ENCODE results near the gene TMIE.

DNA sequence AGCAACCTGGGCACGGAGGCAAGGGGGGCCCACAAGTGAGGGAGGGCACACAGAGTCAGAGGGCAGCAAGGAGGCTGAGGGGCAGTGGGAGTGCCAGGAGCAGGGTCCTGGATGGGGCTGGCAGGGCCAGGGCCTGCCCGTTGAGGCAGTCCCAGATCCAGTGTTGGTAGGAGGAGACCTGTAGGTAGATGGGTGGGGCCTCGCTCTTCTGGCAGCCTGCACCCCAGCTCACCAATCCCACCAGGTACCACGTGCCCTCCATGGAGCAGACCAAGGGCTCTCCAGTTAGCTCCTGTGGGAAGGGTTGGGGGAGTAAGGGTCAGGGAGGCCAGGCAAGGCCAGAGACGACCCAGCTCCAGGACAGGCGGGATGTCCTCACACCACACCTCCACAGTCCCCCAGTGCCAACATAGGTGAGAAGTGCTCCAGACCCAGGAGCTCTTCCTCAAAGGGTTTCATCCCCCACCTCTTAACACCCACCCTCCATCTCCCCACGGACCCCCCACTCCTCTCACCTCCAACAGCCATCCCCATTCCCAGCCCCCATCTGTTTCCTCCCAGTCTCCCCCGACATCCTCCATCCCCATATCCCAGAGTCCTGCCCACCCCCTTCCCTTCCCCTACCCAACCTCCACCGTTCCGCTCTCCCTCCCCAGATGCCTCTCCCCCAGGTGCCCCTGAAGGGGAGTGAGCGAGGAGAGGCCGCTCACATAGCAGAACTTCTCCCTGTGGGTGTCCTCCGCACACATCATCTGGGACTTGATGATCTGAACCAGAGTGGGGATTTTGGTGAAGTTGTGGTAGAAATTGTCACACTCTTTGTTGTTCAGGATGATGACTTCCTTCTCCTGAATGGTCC lies 11.2 kb downstream of the TMIE start:
- TF ChIP-seq, protein P1, sequence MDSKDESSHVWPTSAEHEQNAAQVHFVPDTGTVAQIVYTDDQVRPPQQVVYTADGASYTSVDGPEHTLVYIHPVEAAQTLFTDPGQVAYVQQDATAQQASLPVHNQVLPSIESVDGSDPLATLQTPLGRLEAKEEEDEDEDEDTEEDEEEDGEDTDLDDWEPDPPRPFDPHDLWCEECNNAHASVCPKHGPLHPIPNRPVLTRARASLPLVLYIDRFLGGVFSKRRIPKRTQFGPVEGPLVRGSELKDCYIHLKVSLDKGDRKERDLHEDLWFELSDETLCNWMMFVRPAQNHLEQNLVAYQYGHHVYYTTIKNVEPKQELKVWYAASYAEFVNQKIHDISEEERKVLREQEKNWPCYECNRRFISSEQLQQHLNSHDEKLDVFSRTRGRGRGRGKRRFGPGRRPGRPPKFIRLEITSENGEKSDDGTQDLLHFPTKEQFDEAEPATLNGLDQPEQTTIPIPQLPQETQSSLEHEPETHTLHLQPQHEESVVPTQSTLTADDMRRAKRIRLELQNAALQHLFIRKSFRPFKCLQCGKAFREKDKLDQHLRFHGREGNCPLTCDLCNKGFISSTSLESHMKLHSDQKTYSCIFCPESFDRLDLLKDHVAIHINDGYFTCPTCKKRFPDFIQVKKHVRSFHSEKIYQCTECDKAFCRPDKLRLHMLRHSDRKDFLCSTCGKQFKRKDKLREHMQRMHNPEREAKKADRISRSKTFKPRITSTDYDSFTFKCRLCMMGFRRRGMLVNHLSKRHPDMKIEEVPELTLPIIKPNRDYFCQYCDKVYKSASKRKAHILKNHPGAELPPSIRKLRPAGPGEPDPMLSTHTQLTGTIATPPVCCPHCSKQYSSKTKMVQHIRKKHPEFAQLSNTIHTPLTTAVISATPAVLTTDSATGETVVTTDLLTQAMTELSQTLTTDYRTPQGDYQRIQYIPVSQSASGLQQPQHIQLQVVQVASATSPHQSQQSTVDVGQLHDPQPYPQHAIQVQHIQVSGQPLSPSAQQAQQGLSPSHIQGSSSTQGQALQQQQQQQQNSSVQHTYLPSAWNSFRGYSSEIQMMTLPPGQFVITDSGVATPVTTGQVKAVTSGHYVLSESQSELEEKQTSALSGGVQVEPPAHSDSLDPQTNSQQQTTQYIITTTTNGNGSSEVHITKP (IDR thresholded peaks at IDR 0.05; ENCODE audit: partially characterized antibody), result no peak
- TF ChIP-seq SMARCE1 (IDR thresholded peaks at IDR 0.05) (no peak), CBX5 (IDR thresholded peaks at IDR 0.05; ENCODE audit: borderline replicate concordance, low read depth) (no peak), CBX8 (IDR thresholded peaks at IDR 0.05; ENCODE audit: borderline replicate concordance, extremely low read depth, low read depth, low read length, poor library complexity, severe bottlenecking) (no peak), ZNF77 (CRISPR knock-in tag; IDR thresholded peaks at IDR 0.05) (no peak), MAX (CRISPR knock-in tag; IDR thresholded peaks at IDR 0.05) (no peak), PHB (CRISPR knock-in tag; IDR thresholded peaks at IDR 0.05) (no peak), ARID1B (IDR thresholded peaks at IDR 0.05) (no peak)
- TF ChIP-seq, protein P2, sequence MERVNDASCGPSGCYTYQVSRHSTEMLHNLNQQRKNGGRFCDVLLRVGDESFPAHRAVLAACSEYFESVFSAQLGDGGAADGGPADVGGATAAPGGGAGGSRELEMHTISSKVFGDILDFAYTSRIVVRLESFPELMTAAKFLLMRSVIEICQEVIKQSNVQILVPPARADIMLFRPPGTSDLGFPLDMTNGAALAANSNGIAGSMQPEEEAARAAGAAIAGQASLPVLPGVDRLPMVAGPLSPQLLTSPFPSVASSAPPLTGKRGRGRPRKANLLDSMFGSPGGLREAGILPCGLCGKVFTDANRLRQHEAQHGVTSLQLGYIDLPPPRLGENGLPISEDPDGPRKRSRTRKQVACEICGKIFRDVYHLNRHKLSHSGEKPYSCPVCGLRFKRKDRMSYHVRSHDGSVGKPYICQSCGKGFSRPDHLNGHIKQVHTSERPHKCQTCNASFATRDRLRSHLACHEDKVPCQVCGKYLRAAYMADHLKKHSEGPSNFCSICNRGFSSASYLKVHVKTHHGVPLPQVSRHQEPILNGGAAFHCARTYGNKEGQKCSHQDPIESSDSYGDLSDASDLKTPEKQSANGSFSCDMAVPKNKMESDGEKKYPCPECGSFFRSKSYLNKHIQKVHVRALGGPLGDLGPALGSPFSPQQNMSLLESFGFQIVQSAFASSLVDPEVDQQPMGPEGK (CRISPR knock-in tag; IDR thresholded peaks at IDR 0.05; ENCODE audit: borderline replicate concordance), result no peak
- TF ChIP-seq, protein P3, sequence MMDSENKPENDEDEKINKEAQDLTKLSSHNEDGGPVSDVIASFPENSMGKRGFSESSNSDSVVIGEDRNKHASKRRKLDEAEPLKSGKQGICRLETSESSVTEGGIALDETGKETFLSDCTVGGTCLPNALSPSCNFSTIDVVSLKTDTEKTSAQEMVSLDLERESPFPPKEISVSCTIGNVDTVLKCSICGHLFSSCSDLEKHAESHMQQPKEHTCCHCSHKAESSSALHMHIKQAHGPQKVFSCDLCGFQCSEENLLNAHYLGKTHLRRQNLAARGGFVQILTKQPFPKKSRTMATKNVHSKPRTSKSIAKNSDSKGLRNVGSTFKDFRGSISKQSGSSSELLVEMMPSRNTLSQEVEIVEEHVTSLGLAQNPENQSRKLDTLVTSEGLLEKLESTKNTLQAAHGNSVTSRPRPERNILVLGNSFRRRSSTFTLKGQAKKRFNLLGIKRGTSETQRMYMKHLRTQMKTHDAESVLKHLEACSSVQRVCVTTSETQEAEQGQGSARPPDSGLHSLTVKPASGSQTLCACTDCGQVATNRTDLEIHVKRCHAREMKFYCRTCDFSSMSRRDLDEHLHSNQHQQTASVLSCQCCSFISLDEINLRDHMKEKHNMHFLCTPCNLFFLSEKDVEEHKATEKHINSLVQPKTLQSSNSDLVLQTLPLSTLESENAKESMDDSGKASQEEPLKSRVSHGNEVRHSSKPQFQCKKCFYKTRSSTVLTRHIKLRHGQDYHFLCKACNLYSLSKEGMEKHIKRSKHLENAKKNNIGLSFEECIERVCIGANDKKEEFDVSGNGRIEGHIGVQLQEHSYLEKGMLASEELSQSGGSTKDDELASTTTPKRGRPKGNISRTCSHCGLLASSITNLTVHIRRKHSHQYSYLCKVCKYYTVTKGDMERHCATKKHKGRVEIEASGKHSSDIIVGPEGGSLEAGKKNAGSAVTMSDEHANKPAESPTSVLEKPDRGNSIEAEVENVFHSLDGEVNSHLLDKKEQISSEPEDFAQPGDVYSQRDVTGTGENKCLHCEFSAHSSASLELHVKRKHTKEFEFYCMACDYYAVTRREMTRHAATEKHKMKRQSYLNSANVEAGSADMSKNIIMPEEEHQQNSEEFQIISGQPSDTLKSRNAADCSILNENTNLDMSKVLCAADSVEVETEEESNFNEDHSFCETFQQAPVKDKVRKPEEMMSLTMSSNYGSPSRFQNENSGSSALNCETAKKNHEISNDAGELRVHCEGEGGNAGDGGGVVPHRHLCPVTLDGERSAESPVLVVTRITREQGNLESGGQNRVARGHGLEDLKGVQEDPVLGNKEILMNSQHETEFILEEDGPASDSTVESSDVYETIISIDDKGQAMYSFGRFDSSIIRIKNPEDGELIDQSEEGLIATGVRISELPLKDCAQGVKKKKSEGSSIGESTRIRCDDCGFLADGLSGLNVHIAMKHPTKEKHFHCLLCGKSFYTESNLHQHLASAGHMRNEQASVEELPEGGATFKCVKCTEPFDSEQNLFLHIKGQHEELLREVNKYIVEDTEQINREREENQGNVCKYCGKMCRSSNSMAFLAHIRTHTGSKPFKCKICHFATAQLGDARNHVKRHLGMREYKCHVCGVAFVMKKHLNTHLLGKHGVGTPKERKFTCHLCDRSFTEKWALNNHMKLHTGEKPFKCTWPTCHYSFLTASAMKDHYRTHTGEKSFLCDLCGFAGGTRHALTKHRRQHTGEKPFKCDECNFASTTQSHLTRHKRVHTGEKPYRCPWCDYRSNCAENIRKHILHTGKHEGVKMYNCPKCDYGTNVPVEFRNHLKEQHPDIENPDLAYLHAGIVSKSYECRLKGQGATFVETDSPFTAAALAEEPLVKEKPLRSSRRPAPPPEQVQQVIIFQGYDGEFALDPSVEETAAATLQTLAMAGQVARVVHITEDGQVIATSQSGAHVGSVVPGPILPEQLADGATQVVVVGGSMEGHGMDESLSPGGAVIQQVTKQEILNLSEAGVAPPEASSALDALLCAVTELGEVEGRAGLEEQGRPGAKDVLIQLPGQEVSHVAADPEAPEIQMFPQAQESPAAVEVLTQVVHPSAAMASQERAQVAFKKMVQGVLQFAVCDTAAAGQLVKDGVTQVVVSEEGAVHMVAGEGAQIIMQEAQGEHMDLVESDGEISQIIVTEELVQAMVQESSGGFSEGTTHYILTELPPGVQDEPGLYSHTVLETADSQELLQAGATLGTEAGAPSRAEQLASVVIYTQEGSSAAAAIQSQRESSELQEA (IDR thresholded peaks at IDR 0.05; ENCODE audit: low read depth), result no peak

All from K562 (cell line).